Fibroblast of skin of left quadriceps (primary cell): Measurements from ENCODE around the gene ERVFRD-1.
"Not testable (repeated sequence)": the region's sequence is repeated elsewhere in the genome, so short reads cannot be mapped to it uniquely, and the experiment has no call there.

Experiments
- DNase-seq, 2 experiments: peaks; one replicate each; pipeline ENCODE4 v3.0.0-alpha.2; 2013; ENCODE audit warnings: low read depth in 2 of 2

The ERVFRD-1 gene

GRCh38 chr6:11129908-11130565 lies 18.5 kb upstream of the ERVFRD-1 start:
- DNase-seq: no peak

DNA sequence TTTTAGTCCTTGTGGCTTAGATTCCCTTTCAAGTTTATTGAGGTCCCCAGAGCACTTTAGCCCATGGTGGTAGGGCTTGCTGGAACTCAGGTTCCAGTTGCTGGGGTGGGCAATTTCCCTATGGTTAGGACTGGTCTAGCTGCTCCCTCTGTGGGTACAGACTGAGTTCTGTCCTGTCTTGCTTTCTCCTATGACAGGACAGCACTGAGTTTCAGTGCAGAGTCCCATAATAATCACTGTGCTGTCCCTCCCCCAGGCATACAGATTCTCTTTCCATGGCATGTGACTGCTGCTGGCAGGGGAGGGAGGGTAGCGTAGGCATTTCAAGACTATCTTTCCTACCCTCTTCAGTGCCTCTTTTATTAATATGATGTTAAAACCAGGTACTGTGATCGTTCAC lies 17.1 kb upstream of the ERVFRD-1 start:
- no peak for DNase-seq

GRCh38 chr6:11126876-11127275 lies 15.4 kb upstream of the ERVFRD-1 start:
- DNase-seq: no peak

DNA sequence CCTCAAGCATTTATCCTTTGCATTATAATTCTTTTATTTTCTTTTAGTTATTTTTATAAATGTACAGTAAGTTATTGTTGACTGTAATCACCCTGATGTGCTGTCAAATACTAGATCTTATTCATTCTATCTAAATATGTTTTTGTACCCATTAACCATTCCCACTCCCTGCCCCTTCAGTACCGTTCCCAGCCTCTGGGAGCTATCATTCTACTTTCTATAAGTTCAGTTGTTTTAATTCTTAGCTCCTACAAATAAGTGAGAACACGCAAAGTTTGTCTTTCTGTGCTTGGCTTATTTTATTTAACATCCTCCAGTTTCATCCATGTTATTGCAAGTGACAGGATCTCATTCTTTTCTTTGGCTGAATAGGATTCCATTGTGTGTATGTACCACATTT lies 12.5 kb upstream of the ERVFRD-1 start:
- DNase-seq: no peak

DNA sequence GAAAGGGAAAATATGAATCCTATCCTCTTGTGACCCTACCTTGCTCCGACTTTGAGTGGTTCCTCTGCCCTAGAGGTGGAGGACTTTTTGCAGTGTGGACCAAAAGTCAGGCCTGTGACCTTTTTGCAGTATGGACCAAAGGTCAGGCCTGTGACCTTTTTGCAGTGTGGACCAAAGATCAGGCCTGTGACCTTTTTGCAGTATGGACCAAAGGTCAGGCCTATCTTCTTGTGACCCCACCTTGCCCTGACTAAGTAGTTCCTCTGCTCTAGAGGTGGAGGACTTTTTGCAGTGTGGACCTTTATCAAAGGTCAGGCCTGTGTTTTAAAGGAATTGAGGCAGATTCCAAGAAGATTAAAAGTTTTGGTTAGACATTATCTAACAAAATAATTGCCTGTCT lies 10.9 kb upstream of the ERVFRD-1 start:
- no peak for DNase-seq

DNA sequence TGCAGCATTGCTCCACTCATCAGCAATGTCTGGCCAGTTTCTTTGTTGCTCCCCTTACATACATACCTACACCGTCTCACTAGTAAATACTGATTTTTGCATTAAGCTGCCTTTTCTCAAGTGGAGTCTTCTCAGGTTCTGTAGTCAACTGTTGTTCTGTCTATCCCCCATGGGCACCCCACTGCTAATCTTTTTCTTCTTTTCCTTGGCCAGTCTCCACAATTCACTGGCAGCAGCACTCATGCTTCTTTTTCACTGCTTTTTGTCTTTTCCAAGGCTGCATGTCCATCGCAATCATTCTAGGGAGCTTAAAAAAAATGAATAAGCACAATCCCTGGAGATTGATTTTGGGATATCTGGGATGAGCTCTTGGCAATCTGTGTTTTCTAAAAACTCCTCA lies 10.3 kb upstream of the ERVFRD-1 start:
- no peak for DNase-seq

GRCh38 chr6:11120271-11121005 lies 8.9 kb upstream of the ERVFRD-1 start:
- DNase-seq: no peak

GRCh38 chr6:11115808-11116536 lies 4.4 kb upstream of the ERVFRD-1 start:
- not testable (repeated sequence) for DNase-seq

DNA sequence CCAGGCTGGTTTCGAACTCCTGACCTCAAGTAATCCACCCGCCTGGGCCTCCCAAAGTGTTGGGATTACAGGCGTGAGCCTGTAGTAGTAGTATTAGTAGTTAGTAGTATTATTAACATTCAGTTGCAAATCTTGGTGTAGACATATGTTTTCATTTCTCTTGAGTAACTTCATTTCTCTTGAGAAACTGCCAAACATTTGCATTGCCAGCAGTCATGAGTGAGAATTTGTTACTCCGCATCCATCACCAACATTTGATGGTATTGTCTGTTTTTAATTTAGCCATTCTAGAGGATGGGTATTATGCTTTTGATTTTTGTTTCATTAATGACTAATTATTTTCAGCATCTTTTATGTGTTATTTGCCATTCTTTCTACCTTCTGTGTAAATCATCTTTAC lies 1.5 kb upstream of the ERVFRD-1 start:
- DNase-seq: peak; percentile 79 to 82

- no peak for DNase-seq
These were observed 378 bp upstream of the ERVFRD-1 start for GRCh38 chr6:11111769-11112437.

DNA sequence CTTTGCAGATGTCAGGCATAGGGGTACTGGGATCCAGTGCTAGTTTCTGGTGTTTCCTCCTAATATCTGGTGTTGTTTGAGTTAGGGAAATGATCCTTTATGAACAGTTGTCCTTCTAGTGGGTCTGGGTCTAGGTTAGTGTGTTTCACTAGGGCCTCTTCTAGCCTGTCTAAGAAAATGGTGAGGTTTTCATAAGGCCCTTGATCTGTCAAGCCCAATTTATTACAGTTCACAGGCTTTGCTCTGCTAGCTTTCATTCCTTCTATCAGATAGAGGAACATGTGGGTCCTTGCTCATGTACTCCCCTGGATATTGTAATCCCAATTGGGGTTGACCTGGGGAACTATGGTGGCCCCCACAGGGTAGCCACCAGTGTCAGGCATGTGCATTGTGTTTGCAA lies 2.8 kb downstream of the ERVFRD-1 start:
- DNase-seq: no peak

DNA sequence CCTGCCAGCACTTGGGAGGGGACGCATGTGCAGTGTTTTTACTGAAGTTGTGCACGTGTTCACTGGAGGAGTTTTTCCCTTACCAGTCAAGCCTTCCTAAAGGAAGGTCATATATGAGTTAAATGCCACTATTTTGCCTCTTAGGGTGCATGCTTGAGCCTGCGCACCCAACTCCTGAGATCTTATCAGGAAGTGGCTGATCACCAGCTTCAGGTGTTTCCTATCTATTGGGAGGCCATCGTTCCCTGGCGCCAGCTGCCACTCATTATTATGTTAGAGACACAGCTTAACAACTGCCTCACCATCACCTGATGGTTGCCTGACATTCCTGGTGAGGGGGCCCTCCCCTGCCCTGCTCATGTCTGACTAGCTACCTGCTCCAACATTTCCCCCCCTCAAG lies 8.5 kb downstream of the ERVFRD-1 start:
- no peak for DNase-seq

DNA sequence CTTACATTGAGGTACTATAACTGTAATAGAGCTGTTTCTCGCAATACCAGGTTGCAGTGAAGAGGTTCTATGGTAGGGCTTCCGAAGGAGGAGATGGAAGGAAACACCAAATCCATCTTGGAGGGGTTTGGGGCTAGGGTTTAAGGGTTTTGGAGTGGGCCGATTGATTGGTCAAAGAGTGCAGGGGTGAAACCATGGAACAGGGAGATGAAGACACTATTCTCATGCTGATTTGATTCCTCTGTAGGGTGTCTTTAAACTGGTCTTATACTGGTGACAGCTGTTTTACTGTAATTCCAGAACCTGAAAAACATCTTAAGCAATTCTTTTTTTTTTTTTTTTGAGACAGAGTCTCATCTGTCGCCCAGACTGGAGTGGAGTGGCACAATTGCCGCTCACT lies 10.1 kb downstream of the ERVFRD-1 start:
- no peak for DNase-seq

DNA sequence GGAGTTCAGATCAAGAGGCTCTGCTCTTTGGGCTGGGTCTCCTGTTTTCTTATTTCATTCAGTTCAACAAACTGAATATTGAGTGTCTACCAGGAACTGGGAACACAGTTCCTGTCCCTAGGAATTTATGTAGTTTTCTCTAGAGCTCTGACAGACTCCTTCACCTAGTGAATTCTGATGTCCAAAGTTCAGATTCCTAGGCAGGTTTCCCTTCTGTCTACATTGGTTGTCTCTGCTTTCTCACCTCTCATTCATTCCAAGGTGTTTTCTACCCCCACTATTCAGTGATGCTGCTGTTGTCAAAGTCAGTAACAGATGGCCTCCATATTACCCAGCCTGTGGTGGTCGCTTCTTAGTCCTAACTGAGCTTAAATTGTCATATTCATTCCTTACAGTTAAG lies 13.5 kb downstream of the ERVFRD-1 start:
- no peak for DNase-seq

GRCh38 chr6:11097476-11097875 lies 14.0 kb downstream of the ERVFRD-1 start:
- no peak for DNase-seq

DNA sequence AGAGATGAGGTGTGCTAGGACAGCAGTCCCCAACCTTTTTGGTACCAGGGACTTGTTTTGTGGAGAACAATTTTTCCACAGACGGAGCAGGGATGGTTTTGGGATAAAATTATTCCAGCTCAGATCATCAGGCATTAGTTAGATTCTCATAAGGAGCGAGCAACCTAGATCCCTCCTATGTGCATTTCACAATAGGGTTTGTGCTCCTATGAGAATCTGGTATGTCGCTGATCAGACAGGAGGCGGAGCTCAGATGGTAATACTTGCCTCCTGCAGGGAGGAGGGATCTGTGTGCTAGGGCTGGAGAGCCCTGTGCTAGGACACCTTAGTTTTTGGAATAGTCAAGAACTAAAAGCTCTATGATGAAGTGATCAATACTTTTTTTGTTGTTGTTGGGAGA lies 15.4 kb downstream of the ERVFRD-1 start:
- DNase-seq: peak; percentile 41 to 47

- DNase-seq: no peak
These were observed 16.6 kb downstream of the ERVFRD-1 start for GRCh38 chr6:11094941-11095340.

- no peak for DNase-seq
These were observed 17.1 kb downstream of the ERVFRD-1 start for GRCh38 chr6:11094411-11094851.

DNA sequence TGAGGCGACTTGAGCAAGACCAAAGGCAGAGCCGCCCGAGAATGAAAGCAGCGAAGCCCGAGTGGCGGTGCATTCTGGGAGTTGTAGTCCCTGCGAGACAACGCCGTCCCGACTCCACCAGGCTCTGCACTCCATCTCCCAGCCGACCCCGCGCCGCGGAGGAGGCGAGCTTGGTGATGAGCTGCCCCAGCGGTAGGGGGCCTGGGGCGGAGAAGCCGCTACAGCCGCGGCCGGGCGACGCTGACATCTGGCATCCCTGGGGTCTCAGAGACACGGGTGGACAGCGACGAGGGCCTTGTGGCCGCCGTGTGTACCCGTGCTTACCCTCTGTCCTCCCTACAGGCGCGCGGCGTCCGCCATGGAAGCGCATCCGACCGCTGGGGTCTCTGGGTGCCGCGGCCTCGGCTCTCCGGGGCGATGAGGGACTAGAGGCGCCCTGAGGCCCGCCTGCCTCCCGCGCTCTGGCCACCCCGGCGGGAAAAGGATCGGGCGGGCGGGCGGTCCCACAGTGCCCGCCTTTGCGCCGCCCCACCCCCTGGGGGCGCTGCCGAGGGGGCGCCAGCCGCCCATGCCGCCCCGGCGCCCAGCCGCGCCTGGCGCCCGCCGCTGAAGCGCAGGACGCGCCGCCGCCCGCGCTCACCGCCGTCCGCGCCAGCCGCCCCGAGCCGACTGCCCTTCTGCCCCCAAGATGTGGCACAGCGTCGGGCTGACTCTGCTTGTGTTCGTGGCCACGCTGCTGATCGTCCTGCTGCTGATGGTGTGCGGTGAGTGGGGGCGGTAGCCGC lies 17.7 kb downstream of the ERVFRD-1 start, which contains the start of gene SMIM13:
Gene SMIM13, plus strand, starts transcription at position 209 of the 785 bp plus-strand sequence. Its CDS starts 480 bp downstream, at position 689.
- DNase-seq: peak; percentile 94

GRCh38 chr6:11093376-11093625 lies 18.2 kb downstream of the ERVFRD-1 start:
- DNase-seq: no peak

GRCh38 chr6:11092668-11093375 lies 18.7 kb downstream of the ERVFRD-1 start:
- no peak for DNase-seq
